K562 (cell line): ENCODE measurements around the gene COX7A1. TPM values are rescaled to one million over a fixed set of nuclear protein-coding genes. Genes with fewer than 3 reads are reported as not detected.

Experiments
- CBX5 ChIP-seq: IDR thresholded peaks from 2 replicates; pipeline ENCODE4 v1.6.1; 2014; ENCODE audit warnings: low read depth, borderline replicate concordance
- CTBP1 ChIP-seq: fragments of 450-650 bp; IDR thresholded peaks from 2 replicates; pipeline ENCODE4 v1.6.1; 2016; ENCODE audit warnings: borderline replicate concordance
- GTF2A2 ChIP-seq: IDR thresholded peaks from 2 replicates; pipeline ENCODE4 v1.6.1; 2016; ENCODE audit warnings: mild to moderate bottlenecking, missing genetic modification characterization, missing compliant biosample characterization
- JUND ChIP-seq, 2 experiments: IDR thresholded peaks; 2 replicates in 1 of 2; 3 replicates in 1 of 2; pipeline ENCODE4 v1.6.1; 2011; ENCODE audit warnings: borderline replicate concordance in 2 of 2, low read depth in 2 of 2, low read length in 2 of 2, improper control_type of control experiment in 1 of 2, missing biosample characterization in 1 of 2, missing genetic modification characterization in 1 of 2, missing genetic modification reagents in 1 of 2
- POLR2AphosphoS2 ChIP-seq: IDR thresholded peaks from 2 replicates; pipeline ENCODE4 v1.6.1; 2012; ENCODE audit warnings: low read length, improper control_type of control experiment
- POLR2AphosphoS5 ChIP-seq: IDR thresholded peaks from 2 replicates; pipeline ENCODE4 v1.6.1; 2011; ENCODE audit warnings: mild to moderate bottlenecking, low read depth, low read length, moderate library complexity; ENCODE audit not compliant: control insufficient read depth, insufficient read depth
- PTBP1 ChIP-seq: fragments of 200-400 bp; formaldehyde crosslinking; IDR thresholded peaks from 2 replicates; pipeline ENCODE4 v1.6.1; 2017; ENCODE audit warnings: low read depth, low read length
- RHOXF2B ChIP-seq: fragments of 250-450 bp; sonication (Bioruptor Pico); conservative IDR thresholded peaks from 2 replicates; pipeline ENCODE4 v1.5.1; 2021
- ZBTB8A ChIP-seq: fragments of 450-650 bp; IDR thresholded peaks from 2 replicates; pipeline ENCODE4 v1.6.1; 2018; ENCODE audit warnings: mild to moderate bottlenecking, moderate library complexity; ENCODE audit not compliant: partially characterized antibody
- ZNF174 ChIP-seq: fragments of 250-450 bp; sonication (Bioruptor Pico); IDR thresholded peaks from 2 replicates; pipeline ENCODE4 v1.4.0; 2020; ENCODE audit warnings: mild to moderate bottlenecking
- ZNF3 ChIP-seq: fragments of 250-450 bp; sonication (Bioruptor Pico); IDR thresholded peaks from 2 replicates; pipeline ENCODE4 v1.5.0; 2021; ENCODE audit warnings: mild to moderate bottlenecking, moderate library complexity
- ZNF408 ChIP-seq: fragments of 250-450 bp; sonication (Bioruptor Pico); IDR thresholded peaks from 2 replicates; pipeline ENCODE4 v1.4.0; 2020; ENCODE audit warnings: low read depth, mild to moderate bottlenecking, moderate library complexity
- ZNF586 ChIP-seq: fragments of 450-650 bp; formaldehyde crosslinking; conservative IDR thresholded peaks from 2 replicates; pipeline ENCODE4 v1.4.0; 2020; ENCODE audit warnings: mild to moderate bottlenecking, moderate library complexity
- polyA plus RNA-seq, 8 experiments: library from polyadenylated mRNA; depleted of rRNA in 4 of 8; stranded (reverse) in 5 of 8; unstranded in 3 of 8; fragments of >200 nt; fragmentation: Nextera tagmentation in 2 of 8; fragmentation: Illumina TruSeq in 1 of 8; extraction: Ambion mirVana in 2 of 8; extraction: Trizol in 1 of 8; gene quantifications; 2 replicates each; pipeline versions ENCODE4 v1.2.1 to v1.2.3, GENCODE V29; 2011 to 2014; ENCODE audit warnings: inconsistent platforms in 1 of 8, missing spikeins in 1 of 8
- total RNA-seq, 7 experiments: library from RNA; depleted of rRNA in 6 of 7; stranded (reverse); fragments of >200 nt in 6 of 7; fragmentation: Illumina TruSeq in 2 of 7; extraction: Trizol in 2 of 7; gene quantifications; 2 replicates each; pipeline versions ENCODE4 v1.2.1 to v1.2.3, GENCODE V29; 2011 to 2021; ENCODE audit warnings: low replicate concordance in 1 of 7
- TF ChIP-seq, protein P1 (sequence below): fragments of 200-400 bp; formaldehyde crosslinking; IDR thresholded peaks from 2 replicates; pipeline ENCODE4 v1.6.1; 2017; ENCODE audit warnings: mild to moderate bottlenecking, low read depth, low read length, moderate library complexity
- TF ChIP-seq, protein P2 (sequence below): fragments of 450-650 bp; formaldehyde crosslinking; IDR thresholded peaks from 2 replicates; pipeline ENCODE4 v1.4.0; 2022; ENCODE audit warnings: missing genetic modification characterization
- TF ChIP-seq, protein P3 (sequence below): fragments of 450-650 bp; IDR thresholded peaks from 2 replicates; pipeline ENCODE4 v1.6.1; 2016; ENCODE audit warnings: antibody characterized with exemption
- TF ChIP-seq, protein P4 (sequence below): fragments of 450-650 bp; conservative IDR thresholded peaks from 2 replicates; pipeline ENCODE4 v1.6.1; 2016; ENCODE audit warnings: missing genetic modification characterization, low read depth, mild to moderate bottlenecking, missing compliant biosample characterization, moderate library complexity
- TF ChIP-seq, protein P5 (sequence below): sonication (generic); formaldehyde crosslinking; IDR thresholded peaks from 2 replicates; pipeline ENCODE4 v1.8.1; 2023; ENCODE audit warnings: mild to moderate bottlenecking, missing genetic modification reagents

COX7A1 gene
- total and polyA plus RNA-seq, 9 of the 15 experiments (the other 6 are each of a cell fraction or from before 2014, with no cell fraction given) = 0.08 TPM; not detected in 8

DNA sequence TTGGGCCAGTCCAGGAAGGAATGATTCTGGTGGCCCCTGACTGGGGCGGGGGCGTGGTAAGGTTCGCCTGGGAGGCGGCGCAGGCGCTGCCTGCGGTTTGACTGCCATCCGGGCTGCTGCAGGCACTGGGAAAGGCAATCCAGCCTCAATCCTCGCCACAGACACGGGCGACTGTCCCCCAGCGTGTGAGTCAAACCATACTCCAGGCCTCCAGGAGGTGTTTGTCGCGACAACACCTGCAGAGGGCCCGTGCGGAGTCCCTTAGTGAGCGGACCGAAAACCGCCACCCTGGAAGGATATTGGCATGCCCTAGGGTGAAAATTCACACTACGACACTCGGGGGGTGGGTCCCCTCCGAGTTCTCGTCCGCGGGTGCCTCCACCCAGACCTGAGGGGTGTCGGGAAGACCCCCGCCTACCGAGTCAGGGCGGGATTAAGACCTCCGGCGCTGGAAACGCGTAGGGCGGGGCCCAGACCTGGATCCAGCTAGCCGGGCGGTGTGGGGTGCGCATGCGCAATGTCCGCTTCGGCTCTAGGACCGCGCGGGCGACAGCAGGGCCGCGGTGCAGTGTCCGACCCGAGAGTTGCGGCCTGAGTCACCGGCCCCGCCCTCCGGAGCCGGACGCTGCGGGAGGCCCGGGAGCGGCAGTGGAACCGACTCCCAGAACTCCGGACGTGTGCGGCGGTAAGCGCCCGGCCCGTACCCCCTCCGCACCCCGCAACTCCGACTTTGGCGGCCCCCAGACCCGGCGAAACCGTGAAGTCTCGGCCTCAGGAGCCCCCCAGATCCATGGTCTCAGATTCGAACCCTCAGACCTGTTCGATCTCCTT is 12.6 kb downstream of the COX7A1 start, which contains the start of gene CAPNS1 (continued):
- TF ChIP-seq, protein P1, sequence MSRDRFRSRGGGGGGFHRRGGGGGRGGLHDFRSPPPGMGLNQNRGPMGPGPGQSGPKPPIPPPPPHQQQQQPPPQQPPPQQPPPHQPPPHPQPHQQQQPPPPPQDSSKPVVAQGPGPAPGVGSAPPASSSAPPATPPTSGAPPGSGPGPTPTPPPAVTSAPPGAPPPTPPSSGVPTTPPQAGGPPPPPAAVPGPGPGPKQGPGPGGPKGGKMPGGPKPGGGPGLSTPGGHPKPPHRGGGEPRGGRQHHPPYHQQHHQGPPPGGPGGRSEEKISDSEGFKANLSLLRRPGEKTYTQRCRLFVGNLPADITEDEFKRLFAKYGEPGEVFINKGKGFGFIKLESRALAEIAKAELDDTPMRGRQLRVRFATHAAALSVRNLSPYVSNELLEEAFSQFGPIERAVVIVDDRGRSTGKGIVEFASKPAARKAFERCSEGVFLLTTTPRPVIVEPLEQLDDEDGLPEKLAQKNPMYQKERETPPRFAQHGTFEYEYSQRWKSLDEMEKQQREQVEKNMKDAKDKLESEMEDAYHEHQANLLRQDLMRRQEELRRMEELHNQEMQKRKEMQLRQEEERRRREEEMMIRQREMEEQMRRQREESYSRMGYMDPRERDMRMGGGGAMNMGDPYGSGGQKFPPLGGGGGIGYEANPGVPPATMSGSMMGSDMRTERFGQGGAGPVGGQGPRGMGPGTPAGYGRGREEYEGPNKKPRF = no peak
- no peak for TF ChIP-seq RHOXF2B (CRISPR knock-in tag)
- peak; percentile 29; the same call in 1 of the 2 replicates for TF ChIP-seq CBX5
- TF ChIP-seq ZBTB8A = no peak
- TF ChIP-seq, protein P2, sequence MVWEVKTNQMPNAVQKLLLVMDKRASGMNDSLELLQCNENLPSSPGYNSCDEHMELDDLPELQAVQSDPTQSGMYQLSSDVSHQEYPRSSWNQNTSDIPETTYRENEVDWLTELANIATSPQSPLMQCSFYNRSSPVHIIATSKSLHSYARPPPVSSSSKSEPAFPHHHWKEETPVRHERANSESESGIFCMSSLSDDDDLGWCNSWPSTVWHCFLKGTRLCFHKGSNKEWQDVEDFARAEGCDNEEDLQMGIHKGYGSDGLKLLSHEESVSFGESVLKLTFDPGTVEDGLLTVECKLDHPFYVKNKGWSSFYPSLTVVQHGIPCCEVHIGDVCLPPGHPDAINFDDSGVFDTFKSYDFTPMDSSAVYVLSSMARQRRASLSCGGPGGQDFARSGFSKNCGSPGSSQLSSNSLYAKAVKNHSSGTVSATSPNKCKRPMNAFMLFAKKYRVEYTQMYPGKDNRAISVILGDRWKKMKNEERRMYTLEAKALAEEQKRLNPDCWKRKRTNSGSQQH = no peak
- TF ChIP-seq ZNF174 (CRISPR knock-in tag) = no peak
- TF ChIP-seq POLR2AphosphoS2 = peak; percentile 88; the same call in 1 of the 2 replicates
- no peak for TF ChIP-seq GTF2A2 (tag)
- no peak for TF ChIP-seq ZNF3
- TF ChIP-seq, protein P3, sequence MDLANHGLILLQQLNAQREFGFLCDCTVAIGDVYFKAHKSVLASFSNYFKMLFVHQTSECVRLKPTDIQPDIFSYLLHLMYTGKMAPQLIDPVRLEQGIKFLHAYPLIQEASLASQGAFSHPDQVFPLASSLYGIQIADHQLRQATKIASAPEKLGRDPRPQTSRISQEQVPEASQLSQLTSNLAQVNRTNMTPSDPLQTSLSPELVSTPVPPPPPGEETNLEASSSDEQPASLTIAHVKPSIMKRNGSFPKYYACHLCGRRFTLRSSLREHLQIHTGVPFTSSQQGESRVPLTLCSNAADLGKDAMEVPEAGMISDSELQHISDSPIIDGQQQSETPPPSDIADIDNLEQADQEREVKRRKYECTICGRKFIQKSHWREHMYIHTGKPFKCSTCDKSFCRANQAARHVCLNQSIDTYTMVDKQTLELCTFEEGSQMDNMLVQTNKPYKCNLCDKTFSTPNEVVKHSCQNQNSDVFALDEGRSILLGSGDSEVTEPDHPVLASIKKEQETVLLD = peak; percentile 98
- TF ChIP-seq, protein P4, sequence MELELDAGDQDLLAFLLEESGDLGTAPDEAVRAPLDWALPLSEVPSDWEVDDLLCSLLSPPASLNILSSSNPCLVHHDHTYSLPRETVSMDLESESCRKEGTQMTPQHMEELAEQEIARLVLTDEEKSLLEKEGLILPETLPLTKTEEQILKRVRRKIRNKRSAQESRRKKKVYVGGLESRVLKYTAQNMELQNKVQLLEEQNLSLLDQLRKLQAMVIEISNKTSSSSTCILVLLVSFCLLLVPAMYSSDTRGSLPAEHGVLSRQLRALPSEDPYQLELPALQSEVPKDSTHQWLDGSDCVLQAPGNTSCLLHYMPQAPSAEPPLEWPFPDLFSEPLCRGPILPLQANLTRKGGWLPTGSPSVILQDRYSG (tag) = no peak
- TF ChIP-seq, protein P5, sequence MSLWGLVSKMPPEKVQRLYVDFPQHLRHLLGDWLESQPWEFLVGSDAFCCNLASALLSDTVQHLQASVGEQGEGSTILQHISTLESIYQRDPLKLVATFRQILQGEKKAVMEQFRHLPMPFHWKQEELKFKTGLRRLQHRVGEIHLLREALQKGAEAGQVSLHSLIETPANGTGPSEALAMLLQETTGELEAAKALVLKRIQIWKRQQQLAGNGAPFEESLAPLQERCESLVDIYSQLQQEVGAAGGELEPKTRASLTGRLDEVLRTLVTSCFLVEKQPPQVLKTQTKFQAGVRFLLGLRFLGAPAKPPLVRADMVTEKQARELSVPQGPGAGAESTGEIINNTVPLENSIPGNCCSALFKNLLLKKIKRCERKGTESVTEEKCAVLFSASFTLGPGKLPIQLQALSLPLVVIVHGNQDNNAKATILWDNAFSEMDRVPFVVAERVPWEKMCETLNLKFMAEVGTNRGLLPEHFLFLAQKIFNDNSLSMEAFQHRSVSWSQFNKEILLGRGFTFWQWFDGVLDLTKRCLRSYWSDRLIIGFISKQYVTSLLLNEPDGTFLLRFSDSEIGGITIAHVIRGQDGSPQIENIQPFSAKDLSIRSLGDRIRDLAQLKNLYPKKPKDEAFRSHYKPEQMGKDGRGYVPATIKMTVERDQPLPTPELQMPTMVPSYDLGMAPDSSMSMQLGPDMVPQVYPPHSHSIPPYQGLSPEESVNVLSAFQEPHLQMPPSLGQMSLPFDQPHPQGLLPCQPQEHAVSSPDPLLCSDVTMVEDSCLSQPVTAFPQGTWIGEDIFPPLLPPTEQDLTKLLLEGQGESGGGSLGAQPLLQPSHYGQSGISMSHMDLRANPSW (CRISPR knock-in tag) = no peak
- peak; percentile 92 for TF ChIP-seq JUND (IDR thresholded peaks at IDR 0.05; ENCODE audit: borderline replicate concordance, low read depth, low read length)
- TF ChIP-seq JUND (tag; IDR thresholded peaks at IDR 0.05; ENCODE audit: borderline replicate concordance, low read depth, low read length) = peak; percentile 84; the same call in 1 of the 3 replicates
- TF ChIP-seq PTBP1 = no peak
- TF ChIP-seq CTBP1 = peak; percentile 94
- TF ChIP-seq ZNF408 (CRISPR knock-in tag) = no peak
- peak; percentile 45; the same call in 1 of the 2 replicates for TF ChIP-seq POLR2AphosphoS5
- no peak for TF ChIP-seq ZNF586 (CRISPR knock-in tag)
